Progenitor cell of endocrine pancreas (in vitro differentiated cells): ENCODE measurements around the gene DEXI. TPM values are rescaled to one million over a fixed set of nuclear protein-coding genes. Genes with fewer than 3 reads are reported as not detected.

Source experiments
- DNase-seq: peaks from one replicate; pipeline ENCODE4 v3.0.0; 2021; ENCODE audit warnings: low spot score; ENCODE audit not compliant: unreplicated experiment
- H3K27ac Mint-ChIP-seq: 2 replicates; pipeline ENCODE4 v1.8.0; 2021; ENCODE audit warnings: mild to moderate bottlenecking, moderate library complexity, mixed read lengths
- H3K27me3 Mint-ChIP-seq: 2 replicates; pipeline ENCODE4 v1.8.0; 2021; ENCODE audit warnings: mixed read lengths
- H3K36me3 Mint-ChIP-seq: 2 replicates; pipeline ENCODE4 v1.8.0; 2022; ENCODE audit warnings: mixed read lengths; ENCODE audit not compliant: insufficient read depth
- H3K4me1 Mint-ChIP-seq: 2 replicates; pipeline ENCODE4 v1.8.0; 2021; ENCODE audit warnings: low read depth, mixed read lengths
- H3K4me3 Mint-ChIP-seq: 2 replicates; pipeline ENCODE4 v1.8.0; 2021; ENCODE audit warnings: low read depth, mild to moderate bottlenecking, moderate library complexity, mixed read lengths
- H3K9me3 Mint-ChIP-seq: 2 replicates; pipeline ENCODE4 v1.8.0; 2021; ENCODE audit warnings: low read depth, mixed read lengths
- total RNA-seq: library from RNA; stranded (reverse); gene quantifications from 2 replicates; pipeline ENCODE4 v1.2.1, GENCODE V29; 2021
- TF ChIP-seq, protein P1 (sequence below): fragments of 200-600 bp; sonication (generic); IDR thresholded peaks from one replicate; pipeline ENCODE4 v1.5.0; 2021; ENCODE audit warnings: antibody characterized with exemption, mild to moderate bottlenecking; ENCODE audit not compliant: unreplicated experiment

The DEXI gene
- total RNA-seq, 1 donor from 2014 or later, result 31.2 TPM

DNA sequence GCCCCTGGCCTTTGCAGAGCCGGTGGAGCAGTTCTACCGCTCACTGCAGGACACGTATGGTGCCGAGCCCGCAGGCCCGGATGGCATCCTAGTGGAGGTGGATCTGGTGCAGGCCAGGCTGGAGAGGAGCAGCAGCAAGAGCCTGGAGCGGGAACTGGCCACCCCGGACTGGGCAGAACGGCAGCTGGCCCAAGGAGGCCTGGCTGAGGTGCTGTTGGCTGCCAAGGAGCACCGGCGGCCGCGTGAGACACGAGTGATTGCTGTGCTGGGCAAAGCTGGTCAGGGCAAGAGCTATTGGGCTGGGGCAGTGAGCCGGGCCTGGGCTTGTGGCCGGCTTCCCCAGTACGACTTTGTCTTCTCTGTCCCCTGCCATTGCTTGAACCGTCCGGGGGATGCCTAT lies 35.8 kb downstream of the DEXI start:
- H3K36me3 Mint-ChIP-seq, result no peaks in the 10 kb centered on the region
- H3K9me3 Mint-ChIP-seq, result no peaks in the 10 kb centered on the region
- H3K4me1 Mint-ChIP-seq, result no peaks in the 10 kb centered on the region
- no peak overlapping the region for H3K4me3 Mint-ChIP-seq
- H3K27ac Mint-ChIP-seq, result no peak overlapping the region
- TF ChIP-seq, protein P1, sequence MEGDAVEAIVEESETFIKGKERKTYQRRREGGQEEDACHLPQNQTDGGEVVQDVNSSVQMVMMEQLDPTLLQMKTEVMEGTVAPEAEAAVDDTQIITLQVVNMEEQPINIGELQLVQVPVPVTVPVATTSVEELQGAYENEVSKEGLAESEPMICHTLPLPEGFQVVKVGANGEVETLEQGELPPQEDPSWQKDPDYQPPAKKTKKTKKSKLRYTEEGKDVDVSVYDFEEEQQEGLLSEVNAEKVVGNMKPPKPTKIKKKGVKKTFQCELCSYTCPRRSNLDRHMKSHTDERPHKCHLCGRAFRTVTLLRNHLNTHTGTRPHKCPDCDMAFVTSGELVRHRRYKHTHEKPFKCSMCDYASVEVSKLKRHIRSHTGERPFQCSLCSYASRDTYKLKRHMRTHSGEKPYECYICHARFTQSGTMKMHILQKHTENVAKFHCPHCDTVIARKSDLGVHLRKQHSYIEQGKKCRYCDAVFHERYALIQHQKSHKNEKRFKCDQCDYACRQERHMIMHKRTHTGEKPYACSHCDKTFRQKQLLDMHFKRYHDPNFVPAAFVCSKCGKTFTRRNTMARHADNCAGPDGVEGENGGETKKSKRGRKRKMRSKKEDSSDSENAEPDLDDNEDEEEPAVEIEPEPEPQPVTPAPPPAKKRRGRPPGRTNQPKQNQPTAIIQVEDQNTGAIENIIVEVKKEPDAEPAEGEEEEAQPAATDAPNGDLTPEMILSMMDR, result no peak
- H3K27me3 Mint-ChIP-seq, result peaks cover 9% of the 10 kb centered on the region
- no peak for DNase-seq

DNA sequence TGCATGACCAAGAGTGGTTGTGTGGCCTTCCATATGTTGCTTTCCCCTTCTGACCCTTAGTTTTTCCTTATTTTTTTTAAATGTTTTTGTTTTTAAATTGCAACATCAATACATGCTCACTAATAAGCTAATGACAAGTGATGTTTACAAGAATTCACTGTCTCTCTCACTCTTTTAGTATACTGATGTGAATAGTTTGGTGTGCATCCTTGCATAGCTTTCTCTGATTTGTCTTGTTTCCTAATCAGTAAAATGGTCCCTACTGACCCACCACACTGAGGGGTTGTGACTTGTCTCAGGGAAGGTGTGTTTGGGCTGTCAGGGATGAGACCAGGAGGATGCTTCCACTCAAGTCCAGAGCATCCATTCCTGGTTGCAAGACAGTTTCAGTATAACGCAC lies 39.3 kb downstream of the DEXI start:
- TF ChIP-seq, protein P1, result no peak
- no peak overlapping the region for H3K27ac Mint-ChIP-seq
- no peak for DNase-seq
- H3K36me3 Mint-ChIP-seq, result no peaks in the 10 kb centered on the region
- H3K4me3 Mint-ChIP-seq, result no peak overlapping the region
- peaks cover 9% of the 10 kb centered on the region for H3K27me3 Mint-ChIP-seq
- H3K4me1 Mint-ChIP-seq, result no peaks in the 10 kb centered on the region
- H3K9me3 Mint-ChIP-seq, result no peaks in the 10 kb centered on the region

DNA sequence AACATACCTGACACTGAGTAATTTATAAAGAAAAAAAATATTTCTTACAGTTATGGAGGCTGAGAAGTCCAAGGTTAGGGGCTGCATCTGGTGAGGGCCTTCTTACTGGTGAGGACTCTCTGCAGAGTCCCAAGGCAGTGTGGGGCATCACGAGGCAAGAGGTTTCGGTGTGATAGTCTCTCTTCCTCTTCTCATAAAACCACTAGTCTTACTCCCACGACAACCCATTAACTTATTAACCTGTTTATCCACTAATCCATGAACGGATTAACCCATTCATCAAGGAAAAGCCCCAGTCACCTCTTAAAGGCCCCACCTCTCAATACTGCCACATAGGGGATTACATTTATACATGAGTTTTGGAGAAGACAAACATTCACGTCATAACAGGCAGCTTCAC lies 45.1 kb downstream of the DEXI start:
- TF ChIP-seq, protein P1, result no peak
- H3K36me3 Mint-ChIP-seq, result no peaks in the 10 kb centered on the region
- H3K27ac Mint-ChIP-seq, result no peak overlapping the region
- no peak for DNase-seq
- H3K9me3 Mint-ChIP-seq, result no peaks in the 10 kb centered on the region
- H3K27me3 Mint-ChIP-seq, result peaks cover 45% of the 10 kb centered on the region
- H3K4me3 Mint-ChIP-seq, result no peak overlapping the region
- no peaks in the 10 kb centered on the region for H3K4me1 Mint-ChIP-seq

DNA sequence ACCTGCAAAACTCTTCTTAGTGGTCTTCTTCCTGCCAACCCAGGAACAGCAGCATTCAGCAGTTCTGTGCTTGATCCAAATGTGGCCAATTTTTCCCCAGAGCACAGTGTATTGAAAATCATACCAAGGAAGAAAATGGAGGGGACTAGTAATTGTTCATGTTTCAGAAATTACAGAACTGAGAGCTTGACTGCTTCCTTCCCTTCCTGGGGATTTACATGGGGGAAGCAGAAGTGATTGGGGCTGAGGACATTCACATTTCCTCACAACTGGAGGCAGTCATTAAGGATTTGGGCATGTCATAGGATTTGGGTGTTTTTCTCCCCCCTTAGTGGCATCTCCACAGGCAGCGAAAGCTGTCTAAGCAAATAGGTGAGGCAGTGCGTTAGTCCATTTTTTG lies 45.5 kb downstream of the DEXI start:
- H3K4me3 Mint-ChIP-seq, result no peak overlapping the region
- H3K4me1 Mint-ChIP-seq, result no peaks in the 10 kb centered on the region
- TF ChIP-seq, protein P1, result no peak
- no peaks in the 10 kb centered on the region for H3K9me3 Mint-ChIP-seq
- H3K27me3 Mint-ChIP-seq, result peaks cover 45% of the 10 kb centered on the region
- H3K27ac Mint-ChIP-seq, result no peak overlapping the region
- DNase-seq, result no peak
- no peaks in the 10 kb centered on the region for H3K36me3 Mint-ChIP-seq

DNA sequence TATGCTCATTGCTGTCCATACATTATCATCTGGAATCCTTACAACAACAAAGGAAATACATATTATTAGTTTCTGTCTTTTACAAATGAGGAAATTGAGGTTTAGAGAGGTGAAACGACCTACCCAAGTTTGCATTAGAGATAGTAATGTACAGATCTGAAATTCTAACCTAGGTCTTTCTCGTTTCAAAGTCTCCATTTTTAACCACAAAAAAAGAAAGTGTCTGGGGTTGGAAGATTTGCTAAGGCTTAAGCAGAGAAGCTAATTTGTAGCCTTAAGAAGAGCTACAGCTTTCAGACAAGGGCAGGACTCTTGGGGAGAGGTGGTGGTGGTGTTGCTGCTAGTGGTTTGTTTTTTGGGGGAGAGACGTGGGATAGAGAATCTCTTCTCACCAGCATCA lies 46.1 kb downstream of the DEXI start:
- TF ChIP-seq, protein P1, result no peak
- H3K27me3 Mint-ChIP-seq, result peaks cover 45% of the 10 kb centered on the region
- H3K9me3 Mint-ChIP-seq, result no peaks in the 10 kb centered on the region

More for the DNA sequence above, 46.1 kb downstream of the DEXI start:
- DNase-seq, result no peak
- no peak overlapping the region for H3K27ac Mint-ChIP-seq
- no peak overlapping the region for H3K4me3 Mint-ChIP-seq
- no peaks in the 10 kb centered on the region for H3K36me3 Mint-ChIP-seq
- no peaks in the 10 kb centered on the region for H3K4me1 Mint-ChIP-seq
